ENCODE data around the gene ITPKA.
A peak's percentile ranks its signal among the peaks of the same experiment; 100 is the strongest.

Gene ITPKA

GRCh38 chr15:41491889-41492288 is 1.8 kb upstream of the ITPKA start:
- DNase-seq: no peak

- no peak for DNase-seq
Observed at GRCh38 chr15:41492597-41493204, 973 bp upstream of the ITPKA start.

GRCh38 chr15:41493902-41494189 is 172 bp downstream of the ITPKA start:
- DNase-seq: no peak

- DNase-seq: peak; percentile 26
Observed at GRCh38 chr15:41494190-41494921, 682 bp downstream of the ITPKA start.

GRCh38 chr15:41494922-41495735 is 1.5 kb downstream of the ITPKA start:
- peak; percentile 29 for DNase-seq

GRCh38 chr15:41495736-41496599 is 2.3 kb downstream of the ITPKA start:
- no peak for DNase-seq

- DNase-seq: no peak
Observed at GRCh38 chr15:41498657-41499056, 5.0 kb downstream of the ITPKA start.

- no peak for DNase-seq
Observed at GRCh38 chr15:41499109-41499851, 5.6 kb downstream of the ITPKA start.

- peak; percentile 29 for DNase-seq
Observed at GRCh38 chr15:41501191-41501917, 7.7 kb downstream of the ITPKA start.

GRCh38 chr15:41501931-41502794 is 8.5 kb downstream of the ITPKA start:
- DNase-seq: peak; percentile 44

GRCh38 chr15:41502795-41503668 is 9.4 kb downstream of the ITPKA start:
- DNase-seq: no peak

GRCh38 chr15:41503669-41504010 is 10.0 kb downstream of the ITPKA start:
- no peak for DNase-seq

GRCh38 chr15:41504751-41505492 is 11.2 kb downstream of the ITPKA start:
- no peak for DNase-seq

GRCh38 chr15:41505776-41506175 is 12.1 kb downstream of the ITPKA start:
- no peak for DNase-seq

- no peak for DNase-seq
Observed at GRCh38 chr15:41506796-41507341, 13.2 kb downstream of the ITPKA start.

- DNase-seq: no peak
Observed at GRCh38 chr15:41507820-41508290, 14.2 kb downstream of the ITPKA start.

- DNase-seq: no peak
Observed at GRCh38 chr15:41510728-41511127, 17.1 kb downstream of the ITPKA start.

- no peak for DNase-seq
Observed at GRCh38 chr15:41511331-41511898, 17.7 kb downstream of the ITPKA start.
